Activated B cell treated with CpG ODN at 0.5 μM for 24 hours (primary cell): ENCODE data around the gene RHOT2. TPM values are rescaled to one million over a fixed set of nuclear protein-coding genes. Genes with fewer than 3 reads are reported as not detected.

Experiments used
- ATAC-seq: fragments of 200-7000 bp; cut with Tn5 transposase; one replicate; pipeline ENCODE4 v1.10.0; 2021; ENCODE audit warnings: low read depth, mild to moderate bottlenecking, moderate library complexity
- CTCF ChIA-PET: fragments of 350-600 bp; sonication (Branson Sonifier 250); formaldehyde crosslinking; loops from one replicate; lab custom pipeline; 2021; ENCODE audit warnings: antibody characterized with exemption; lab: Charles Lee
- POLR2A ChIA-PET: fragments of 350-600 bp; sonication (Branson Sonifier 250); formaldehyde crosslinking; loops from one replicate; lab custom pipeline; 2021; ENCODE audit warnings: antibody characterized with exemption; lab: Charles Lee
- DNase-seq: peaks from one replicate; pipeline ENCODE4 v3.0.0; 2022
- H3K27ac Mint-ChIP-seq: one replicate; pipeline ENCODE4 v1.8.0; 2020; ENCODE audit warnings: mixed read lengths
- H3K27me3 Mint-ChIP-seq: one replicate; pipeline ENCODE4 v1.8.0; 2021; ENCODE audit warnings: mixed read lengths
- H3K36me3 Mint-ChIP-seq: one replicate; pipeline ENCODE4 v1.8.0; 2021; ENCODE audit warnings: low read depth, mixed read lengths
- H3K4me1 Mint-ChIP-seq: one replicate; pipeline ENCODE4 v1.8.0; 2021; ENCODE audit warnings: mixed read lengths
- H3K4me3 Mint-ChIP-seq: one replicate; pipeline ENCODE4 v1.8.0; 2020; ENCODE audit warnings: mild to moderate bottlenecking, mixed read lengths
- H3K9me3 Mint-ChIP-seq: one replicate; pipeline ENCODE4 v1.8.0; 2020; ENCODE audit warnings: mixed read lengths
- intact Hi-C: fragments of 100-400 bp; cut with micrococcal nuclease; formaldehyde crosslinking; loops from one replicate; pipeline ENCODE4 v1.15.1; 2024
- total RNA-seq: library from RNA; stranded (reverse); gene quantifications from 2 replicates; pipeline ENCODE4 v1.2.3, GENCODE V29; 2022
- TF ChIP-seq, protein P1 (sequence below): fragments of 200-600 bp; IDR thresholded peaks from one replicate; pipeline ENCODE4 v1.8.0; 2022; ENCODE audit warnings: antibody characterized with exemption, mild to moderate bottlenecking

The RHOT2 gene
- total RNA-seq, 1 donor from 2014 or later: 170 TPM

DNA sequence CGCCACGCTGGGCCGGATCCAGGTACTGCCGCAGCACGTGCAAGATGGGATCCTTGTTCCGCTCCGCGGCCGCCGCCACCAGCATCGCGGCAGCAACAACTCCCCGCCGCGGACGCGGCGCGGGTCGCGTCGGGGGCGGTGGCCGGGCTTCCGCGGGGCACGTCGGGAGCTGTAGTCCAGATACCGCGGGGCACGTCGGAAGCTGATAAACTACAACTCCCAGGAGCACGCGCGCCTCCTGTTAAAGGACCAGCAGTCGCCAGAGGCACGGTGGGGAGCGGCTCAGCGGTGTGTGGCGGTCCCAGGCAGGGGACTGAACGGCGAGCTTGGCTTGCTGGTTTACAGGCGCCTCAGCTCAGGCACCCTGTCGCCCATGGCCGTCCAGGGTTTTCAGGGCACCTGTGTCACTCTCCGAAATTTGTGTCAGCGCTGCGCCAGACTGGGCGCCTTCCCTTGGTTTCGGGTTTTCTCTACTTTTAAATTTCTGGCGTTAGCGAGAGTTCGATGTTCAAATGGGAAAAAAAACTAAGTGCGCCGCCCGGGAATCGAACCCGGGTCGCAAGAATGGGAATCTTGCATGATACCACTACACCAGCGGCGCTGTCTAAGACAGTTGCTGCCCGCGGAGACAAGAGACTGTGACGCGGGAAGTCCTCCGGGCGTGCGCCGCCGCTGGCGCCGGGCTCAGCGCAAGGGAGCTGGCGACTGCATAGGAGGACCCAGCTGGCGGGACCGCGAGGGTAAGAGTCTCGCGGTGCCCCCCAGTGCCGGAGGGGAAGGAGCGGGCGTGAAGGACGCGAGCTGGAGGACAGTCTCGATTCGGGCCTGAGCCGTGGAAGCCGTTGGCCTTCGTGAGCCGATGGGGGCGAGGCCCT, 31.5 kb upstream of the RHOT2 start, which contains the start of gene METTL26:
TSS of gene METTL26 (minus strand) at position 100 of the 875 bp plus-strand sequence. CDS start at position 85, 15 bp downstream.
- intact Hi-C loops: loop anchor here (1.0 to 2.0 kb wide), 9 partner anchors 13 to 235 kb away; partner anchors contain the start of genes CAPN15, DECR2, JMJD8 and PIGQ
- Mint-ChIP-seq H3K27ac (peak within 1 kb of the TSS; percentile 97), H3K4me1 (peaks cover 30% of the 10 kb centered on the region), H3K36me3 (peaks cover 6% of the 10 kb centered on the region), H3K4me3 (peak within 1 kb of the TSS; percentile 95), H3K9me3 (no peaks in the 10 kb centered on the region), H3K27me3 (no peaks in the 10 kb centered on the region)
- peak; percentile 91 for DNase-seq
- POLR2A ChIA-PET: interaction anchor here (0.5 to 2.0 kb wide), 17 partner anchors 12 to 1519 kb away, joined by 3 to 14 read pairs (median 4); partner anchors contain the start of genes CAPN15, NHLRC4, PGAP6 and PIGQ
- peak; percentile 82 for ATAC-seq
- CTCF ChIA-PET: interaction anchor here (1.2 kb wide), 1 partner anchor 57 kb away, joined by 3 read pairs; no protein-coding TSS in a partner anchor
- TF ChIP-seq, protein P1, sequence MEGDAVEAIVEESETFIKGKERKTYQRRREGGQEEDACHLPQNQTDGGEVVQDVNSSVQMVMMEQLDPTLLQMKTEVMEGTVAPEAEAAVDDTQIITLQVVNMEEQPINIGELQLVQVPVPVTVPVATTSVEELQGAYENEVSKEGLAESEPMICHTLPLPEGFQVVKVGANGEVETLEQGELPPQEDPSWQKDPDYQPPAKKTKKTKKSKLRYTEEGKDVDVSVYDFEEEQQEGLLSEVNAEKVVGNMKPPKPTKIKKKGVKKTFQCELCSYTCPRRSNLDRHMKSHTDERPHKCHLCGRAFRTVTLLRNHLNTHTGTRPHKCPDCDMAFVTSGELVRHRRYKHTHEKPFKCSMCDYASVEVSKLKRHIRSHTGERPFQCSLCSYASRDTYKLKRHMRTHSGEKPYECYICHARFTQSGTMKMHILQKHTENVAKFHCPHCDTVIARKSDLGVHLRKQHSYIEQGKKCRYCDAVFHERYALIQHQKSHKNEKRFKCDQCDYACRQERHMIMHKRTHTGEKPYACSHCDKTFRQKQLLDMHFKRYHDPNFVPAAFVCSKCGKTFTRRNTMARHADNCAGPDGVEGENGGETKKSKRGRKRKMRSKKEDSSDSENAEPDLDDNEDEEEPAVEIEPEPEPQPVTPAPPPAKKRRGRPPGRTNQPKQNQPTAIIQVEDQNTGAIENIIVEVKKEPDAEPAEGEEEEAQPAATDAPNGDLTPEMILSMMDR: no peak

DNA sequence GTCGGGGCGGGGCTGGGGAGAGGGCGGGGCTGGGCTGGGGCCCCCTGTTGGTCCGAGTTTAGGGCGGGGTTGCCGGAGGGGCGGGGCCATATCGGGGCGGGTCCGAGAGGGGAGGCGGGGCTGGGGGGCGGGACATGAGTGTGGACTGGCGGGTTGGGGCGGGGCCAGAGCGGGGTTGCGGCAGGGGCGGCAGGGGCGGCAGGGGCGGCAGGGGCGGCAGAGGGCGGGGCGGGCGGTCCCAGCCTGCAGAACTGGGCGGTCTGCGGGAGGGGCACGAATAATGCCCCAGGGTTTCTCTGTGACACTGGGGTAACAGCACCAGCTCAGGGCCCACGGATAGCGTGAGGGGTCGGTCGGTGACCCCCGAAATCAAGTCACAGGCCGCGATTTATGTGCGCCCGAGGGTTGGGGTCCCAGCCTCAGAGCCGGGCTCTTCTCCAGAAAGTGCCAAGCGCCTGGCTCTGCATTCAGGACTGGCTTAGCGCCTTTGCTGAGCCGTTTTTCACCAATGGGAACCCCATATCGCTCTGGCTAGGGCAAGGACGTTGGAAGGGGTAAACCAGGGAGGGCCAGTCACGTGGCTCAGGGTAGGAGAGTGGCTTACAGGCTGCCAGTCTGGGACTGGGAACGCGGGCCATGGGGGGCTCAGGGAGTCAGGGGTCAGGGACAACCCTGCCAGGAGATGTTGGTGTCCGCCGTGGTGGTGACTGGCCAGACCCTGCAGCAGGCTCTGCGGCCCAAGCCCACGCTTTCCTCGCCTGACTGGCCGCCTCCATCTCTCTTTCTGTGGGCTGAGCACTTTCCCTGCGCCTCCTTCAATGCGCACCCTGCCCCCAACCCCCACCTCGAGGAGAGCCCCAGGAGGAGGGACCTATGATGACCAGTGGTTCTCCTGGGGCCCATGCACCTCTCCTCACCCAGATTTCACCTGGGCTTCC, 30.6 kb upstream of the RHOT2 start:
- intact Hi-C loops: loop anchor here (2.0 kb wide), 1 partner anchor 23 kb away; no protein-coding TSS in a partner anchor
- peaks cover 6% of the 10 kb centered on the region for H3K36me3 Mint-ChIP-seq
- H3K27me3 Mint-ChIP-seq: no peaks in the 10 kb centered on the region
- DNase-seq (no peak), ATAC-seq (peak; percentile 70)
- TF ChIP-seq, protein P1: no peak
- POLR2A ChIA-PET: interaction anchor here (0.5 to 2.0 kb wide), 10 partner anchors 11 to 255 kb away, joined by 3 to 14 read pairs (median 8); partner anchors contain the start of genes PGAP6, RHOT2, STUB1 and WDR90
- H3K4me1 Mint-ChIP-seq: peaks cover 30% of the 10 kb centered on the region
- peak overlapping the region; percentile 95 for H3K4me3 Mint-ChIP-seq
- no peaks in the 10 kb centered on the region for H3K9me3 Mint-ChIP-seq
- H3K27ac Mint-ChIP-seq: peak overlapping the region; percentile 97
- CTCF ChIA-PET: no interaction called here

DNA sequence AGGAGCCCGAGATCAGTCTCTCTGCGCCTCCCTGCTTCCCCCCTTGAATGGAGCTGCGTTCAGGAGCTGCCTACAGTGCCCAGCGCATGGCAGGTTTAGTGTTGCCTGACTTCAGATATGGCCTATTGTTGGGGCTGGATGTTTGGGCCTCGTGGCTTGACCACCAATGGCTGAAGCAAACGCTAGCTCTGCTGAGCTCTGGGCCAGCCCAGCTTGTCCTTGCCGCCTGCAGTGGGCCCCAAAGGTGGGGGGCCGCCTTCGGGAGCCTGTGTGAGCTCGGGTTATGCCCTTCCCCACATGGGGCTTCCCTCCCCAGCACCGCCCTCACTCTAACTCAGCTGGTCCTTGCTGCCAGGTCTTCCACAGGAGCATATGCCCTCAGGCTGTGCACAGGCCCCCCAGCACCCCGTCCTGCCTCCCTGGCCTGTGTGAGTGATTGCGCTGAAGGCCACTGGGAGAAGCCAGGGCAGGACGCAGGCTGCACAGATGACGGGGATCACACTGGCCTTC, 29.8 kb upstream of the RHOT2 start:
- DNase-seq: no peak
- no peak overlapping the region for H3K4me3 Mint-ChIP-seq
- no peaks in the 10 kb centered on the region for H3K27me3 Mint-ChIP-seq
- H3K4me1 Mint-ChIP-seq: peaks cover 34% of the 10 kb centered on the region
- H3K27ac Mint-ChIP-seq: no peak overlapping the region
- no peaks in the 10 kb centered on the region for H3K9me3 Mint-ChIP-seq
- intact Hi-C loops: no loop called here
- ChIA-PET POLR2A (interaction anchor here (0.7 kb wide), 1 partner anchor 69 kb away, joined by 3 read pairs; no protein-coding TSS in a partner anchor), CTCF (no interaction called here)
- ATAC-seq: no peak
- peaks cover 6% of the 10 kb centered on the region for H3K36me3 Mint-ChIP-seq
- TF ChIP-seq, protein P1: no peak

DNA sequence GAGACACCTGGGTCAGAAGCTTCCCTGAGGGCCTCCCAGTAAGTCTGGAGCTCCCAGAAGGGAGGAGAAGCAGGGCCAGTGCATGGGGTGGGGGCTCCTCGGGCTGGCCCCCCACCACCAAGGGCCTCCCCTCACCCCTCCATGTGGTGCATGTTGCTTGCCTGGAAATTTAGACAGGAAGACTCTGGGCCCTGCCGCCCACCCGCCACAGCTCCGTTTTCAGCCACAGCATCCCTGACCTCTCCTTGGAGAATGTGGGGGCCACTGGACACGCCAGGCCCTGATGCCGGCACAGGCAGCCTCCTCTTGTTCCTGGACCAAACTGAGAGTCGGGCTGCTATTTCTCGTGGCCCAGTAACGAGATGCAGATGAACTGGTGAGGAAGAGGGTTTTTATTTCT, 29.1 kb upstream of the RHOT2 start:
- Mint-ChIP-seq H3K27ac (peak overlapping the region; percentile 53), H3K4me1 (peaks cover 36% of the 10 kb centered on the region), H3K9me3 (no peaks in the 10 kb centered on the region), H3K27me3 (no peaks in the 10 kb centered on the region), H3K4me3 (peak overlapping the region; percentile 11), H3K36me3 (peaks cover 6% of the 10 kb centered on the region)
- POLR2A ChIA-PET: no interaction called here
- intact Hi-C loops: no loop called here
- DNase-seq (no peak), ATAC-seq (no peak)
- TF ChIP-seq, protein P1: no peak
- CTCF ChIA-PET: no interaction called here
